Activated naive CD4-positive, alpha-beta T cell (primary cell): ENCODE measurements around the gene GPR39.

Experiments
- DNase-seq, 4 experiments: peaks; one replicate each; lab custom pipeline; 2025; lab: John Stamatoyannopoulos, UW

Gene GPR39

DNA sequence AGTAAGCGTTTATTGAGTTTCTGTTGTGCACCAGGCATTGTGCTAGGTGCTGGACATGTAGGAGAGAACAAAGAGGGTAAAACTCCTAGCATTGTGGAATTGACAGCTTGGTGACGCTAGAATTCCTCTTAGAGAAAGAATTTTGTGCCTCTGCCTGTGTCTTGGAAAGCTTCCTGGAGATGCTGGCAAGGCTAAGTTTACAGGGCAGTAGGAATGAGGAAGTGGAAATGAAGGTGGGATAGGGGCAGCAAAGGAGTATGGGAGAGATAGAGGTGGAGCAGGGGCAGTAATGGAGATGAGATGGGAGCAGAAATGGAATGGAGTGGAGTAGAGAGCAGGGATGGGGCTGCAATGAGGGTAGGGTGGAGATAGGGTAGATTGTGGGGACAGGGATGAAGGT lies 29.8 kb downstream of the GPR39 start:
- no peak for DNase-seq

DNA sequence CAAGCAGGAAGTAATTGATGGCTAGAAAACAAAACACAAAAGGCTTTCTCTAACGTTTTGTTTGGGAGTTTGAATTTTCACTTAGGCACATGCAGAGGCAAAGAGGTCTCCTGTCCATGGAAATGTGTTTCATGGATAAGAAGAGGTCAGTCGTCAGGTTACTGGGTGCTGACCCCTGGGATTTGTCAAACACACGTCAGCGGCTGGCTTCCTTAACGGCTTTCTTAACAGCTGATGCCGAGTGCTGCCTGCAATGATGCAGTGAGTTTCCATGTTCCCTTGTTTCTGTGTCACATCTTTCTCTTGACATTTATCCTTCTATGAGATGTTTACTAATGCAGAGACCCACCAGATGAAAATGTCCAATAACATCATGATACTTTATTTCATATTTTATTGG lies 31.7 kb downstream of the GPR39 start:
- no peak for DNase-seq

DNA sequence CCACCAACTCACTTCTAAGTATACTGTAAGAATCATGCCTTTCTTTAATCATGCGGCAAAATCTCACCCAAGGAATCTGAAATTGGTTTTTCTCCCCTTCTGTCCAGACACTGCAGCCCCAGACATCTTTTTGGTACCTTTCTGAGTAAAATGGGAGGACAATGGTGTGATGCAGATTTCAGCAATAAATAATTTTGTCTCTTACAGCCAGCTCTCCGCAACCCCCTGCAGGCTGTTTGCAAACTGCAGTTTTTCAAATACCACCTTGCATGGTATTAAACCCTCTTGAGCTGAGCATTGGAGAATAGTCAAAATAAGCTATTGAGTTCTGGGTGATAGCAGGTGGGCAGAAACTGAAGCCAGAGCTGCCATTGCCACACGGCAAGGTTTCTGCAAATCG lies 32.2 kb downstream of the GPR39 start:
- DNase-seq, result no peak

DNA sequence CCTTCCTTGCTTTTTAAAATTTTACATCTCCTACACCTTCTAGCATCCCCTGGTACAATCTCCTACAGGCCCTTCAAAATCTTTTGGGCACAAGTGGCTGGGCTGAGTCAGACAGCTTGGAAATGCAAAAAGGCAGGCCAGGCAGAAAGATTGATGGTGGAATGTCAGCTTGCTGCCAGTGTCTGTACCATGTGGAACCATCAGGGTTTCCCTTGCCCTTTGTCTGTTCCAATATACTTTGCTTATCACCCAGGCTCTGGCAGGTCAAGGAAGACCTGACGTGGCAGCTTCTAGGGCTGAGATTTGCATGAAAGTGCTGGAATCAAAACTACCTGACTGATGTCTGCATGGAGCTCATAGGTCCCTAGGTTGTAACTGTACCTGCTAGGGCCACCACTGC lies 33.3 kb downstream of the GPR39 start:
- DNase-seq, result no peak

DNA sequence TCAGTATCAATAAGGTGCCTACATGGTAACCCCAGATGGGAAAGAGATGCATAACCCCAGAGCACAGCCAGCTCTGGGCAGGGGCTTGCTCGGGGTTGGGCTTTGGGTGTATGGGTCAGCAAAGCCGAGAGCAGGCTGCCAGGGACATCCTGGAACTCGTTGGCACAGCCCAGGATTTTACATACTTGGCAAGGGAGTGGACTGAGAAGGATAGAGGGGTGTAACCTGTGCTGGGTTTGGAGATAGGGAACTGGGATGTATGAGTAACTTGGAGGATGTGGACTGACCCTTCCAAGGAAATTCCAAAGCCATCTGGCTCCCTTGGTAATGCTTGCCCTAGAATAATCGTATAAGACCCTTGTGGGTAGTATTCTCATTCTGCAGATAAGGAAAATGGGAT lies 44.2 kb downstream of the GPR39 start:
- no peak for DNase-seq

DNA sequence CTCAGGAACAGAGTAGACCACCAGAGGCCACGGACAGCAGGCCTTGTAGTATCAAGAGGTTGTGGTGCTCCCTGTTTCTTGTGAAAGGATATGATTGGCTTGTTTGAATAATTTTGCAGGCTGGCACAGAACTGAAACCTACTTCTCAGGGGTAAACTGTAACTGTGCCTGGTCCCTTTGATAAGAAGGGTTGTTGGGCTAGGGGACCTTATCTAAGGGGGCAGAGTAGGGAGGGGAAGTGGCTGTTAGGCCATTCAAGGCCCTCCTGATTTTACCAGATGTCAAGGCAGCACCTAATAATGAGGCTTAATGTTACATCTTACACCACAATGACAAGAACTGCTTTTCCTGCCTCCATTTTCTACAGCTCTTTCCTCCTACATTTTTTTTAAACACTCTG lies 45.6 kb downstream of the GPR39 start:
- no peak for DNase-seq

DNA sequence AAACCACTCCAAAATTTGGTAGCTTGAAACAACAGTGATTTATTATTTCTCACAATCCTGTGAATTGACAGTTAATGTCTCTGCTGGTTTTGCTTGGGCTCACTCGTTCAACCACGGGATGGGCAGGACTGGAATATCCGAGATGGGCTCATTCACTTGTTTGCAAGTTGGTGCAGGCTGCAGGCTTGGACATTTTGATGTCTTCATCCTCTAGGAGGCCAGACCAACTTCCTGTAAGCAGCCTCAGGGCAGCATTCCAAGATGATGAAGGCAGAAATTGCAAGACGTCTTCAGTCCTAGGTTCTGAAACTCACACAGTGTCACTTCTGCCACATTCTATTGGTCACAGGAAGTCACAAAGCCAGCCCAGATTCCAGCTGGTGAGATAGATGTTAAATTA lies 47.1 kb downstream of the GPR39 start:
- DNase-seq, result no peak

DNA sequence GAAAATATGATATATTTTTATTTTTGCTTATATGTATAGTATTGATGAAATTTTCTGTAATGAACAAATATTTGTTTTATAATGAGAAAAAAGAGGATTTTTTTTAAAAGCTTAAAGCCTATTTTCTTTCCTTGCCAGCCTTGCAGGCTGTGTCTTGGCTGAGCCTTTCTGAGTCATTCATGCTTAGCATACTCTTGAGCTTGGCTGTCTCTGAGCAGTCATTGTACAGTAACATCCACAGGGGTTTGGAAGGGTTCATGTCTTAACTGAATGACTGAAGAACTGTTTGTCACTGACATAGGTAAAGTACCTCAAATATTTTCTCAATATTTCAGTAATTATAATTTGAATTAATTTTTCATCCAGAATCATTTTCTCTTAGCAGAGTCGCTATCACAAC lies 49.3 kb downstream of the GPR39 start:
- no peak for DNase-seq

DNA sequence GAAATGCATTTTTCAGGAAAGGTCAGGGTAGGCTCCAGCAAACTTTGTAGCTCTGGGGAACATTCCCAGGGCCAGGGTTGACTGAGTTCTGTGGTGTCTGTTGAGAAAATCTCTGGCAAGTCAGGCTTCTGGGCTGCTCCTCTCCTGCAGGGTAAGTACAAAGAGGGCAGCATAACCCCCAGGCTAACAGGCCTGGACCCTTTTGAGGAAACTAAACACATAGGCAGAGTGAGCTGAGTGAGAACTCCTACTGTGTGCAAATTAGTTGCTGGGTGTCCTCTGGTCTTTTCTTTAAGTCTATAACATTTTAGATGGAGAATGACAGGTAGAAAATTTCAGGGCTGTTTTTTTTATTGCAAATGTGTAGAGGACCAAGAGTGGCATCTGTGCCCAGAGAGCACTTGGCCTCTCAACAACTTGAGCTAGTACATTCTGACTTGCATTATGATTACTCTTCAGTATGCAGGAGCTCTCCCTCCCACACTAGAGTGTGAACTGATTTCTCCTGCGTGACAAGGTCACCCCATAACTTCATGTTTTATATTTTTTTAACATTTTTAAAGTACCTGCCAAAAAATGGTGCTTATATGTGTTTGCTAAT lies 49.9 kb downstream of the GPR39 start:
- DNase-seq, result no peak

DNA sequence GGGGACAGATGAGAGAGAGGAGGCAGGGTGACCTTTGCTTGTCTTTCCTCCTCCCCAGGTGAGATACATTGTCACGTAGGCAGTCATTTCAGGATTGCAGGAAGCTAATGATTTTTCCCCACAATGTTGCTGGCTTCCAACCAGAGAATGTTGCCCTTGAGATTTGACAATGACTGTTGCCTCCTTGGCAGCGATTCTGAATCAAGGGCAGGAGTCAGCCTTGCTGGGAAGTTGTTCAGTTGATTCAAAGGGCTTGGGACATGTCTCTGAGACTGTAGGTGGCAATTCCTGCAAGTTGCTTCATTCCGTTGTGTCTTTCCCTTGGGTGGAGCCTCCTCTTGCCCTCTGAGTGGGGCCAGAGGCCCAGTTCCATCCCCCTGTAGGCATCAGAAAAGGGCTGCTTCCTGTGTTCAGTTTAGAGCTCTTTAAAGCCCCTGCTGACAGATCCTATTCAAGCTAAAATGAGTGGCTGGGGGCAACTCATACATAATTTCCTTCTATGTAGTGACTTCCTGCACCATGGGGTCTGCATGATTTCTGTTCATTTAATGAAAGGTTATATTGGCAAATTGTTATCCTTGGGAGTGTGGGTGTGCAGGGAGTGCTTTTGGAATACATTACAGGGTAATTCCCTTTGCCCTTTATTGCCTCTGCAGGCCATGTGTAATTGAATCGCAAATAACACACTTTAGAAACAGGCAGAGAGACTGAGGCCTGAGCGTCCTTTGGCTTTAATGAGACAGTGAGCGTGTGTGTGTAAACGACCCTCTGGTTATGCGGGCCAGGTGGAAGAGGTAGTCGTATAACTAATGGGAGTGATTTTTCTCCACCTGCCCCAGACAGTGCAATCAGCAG lies 52.4 kb downstream of the GPR39 start:
- DNase-seq, result no peak

DNA sequence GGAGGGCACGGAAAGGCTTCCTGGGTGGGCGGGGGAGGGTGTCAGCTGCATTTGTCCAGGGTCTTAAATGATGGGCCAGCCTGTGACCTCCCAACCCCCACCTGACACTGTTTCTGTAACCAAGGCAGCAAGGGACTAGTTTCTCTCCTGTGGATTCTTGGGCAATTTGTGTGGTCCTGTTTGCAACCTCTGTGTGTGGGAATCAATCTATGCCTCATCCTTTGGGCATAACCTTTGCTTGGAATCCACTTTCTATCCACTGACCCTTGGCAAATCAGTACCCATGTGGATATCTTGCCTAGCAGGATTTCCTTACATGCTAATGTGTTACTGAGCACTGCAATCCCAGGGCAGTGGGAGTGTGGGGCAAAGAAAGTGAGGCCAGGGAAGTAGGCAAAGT lies 54.1 kb downstream of the GPR39 start:
- DNase-seq, result no peak

DNA sequence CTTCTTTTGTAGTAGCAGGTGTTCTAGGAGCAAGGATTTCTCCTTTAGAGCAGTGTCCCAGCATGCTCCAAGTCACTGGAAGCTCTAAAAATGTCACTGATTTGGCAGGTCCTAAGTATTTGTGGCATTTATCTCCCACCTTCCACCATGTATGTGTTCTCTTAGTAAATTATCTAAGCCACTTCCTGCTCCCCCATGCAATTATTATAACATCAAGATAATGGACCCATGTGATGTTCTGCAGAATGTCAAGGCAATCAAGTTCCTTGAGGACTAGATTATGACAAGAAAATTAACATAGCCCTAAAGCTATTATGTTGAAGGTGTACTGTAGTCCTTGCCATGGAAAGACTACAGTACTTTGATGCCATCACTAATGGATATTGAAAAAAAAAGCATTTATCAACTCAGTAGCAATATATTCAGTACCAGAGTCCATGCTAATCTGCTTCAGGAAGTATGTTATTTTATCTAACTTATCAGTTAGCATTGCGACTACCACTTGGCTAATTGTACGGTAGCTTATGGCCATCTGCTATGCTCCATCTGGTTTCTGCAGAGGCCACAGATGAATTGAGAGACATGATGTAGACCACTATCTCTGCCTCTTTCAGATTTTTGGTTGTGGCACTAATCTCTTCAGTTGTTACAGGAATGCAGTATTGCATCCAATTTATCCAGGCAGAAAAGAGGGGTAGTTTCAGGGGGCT lies 56.7 kb downstream of the GPR39 start:
- DNase-seq, result no peak

DNA sequence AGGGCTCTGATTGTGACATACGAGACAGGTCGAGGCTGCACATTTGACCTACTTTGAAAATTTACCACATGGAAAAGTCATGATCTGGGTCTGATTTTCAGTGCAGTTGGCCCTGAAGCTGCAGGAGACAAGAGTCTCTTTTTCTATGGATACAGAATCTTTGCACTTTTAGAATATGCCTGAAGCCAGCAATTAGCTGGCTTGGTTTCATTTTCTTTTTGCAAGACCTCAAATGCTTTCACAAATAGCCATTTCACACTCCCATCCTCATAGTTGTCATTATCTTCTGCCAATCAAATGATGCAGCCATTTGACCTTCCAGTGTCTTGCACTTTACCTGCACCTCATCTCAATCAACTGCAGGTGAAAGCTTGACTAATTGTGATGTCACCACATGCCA lies 59.0 kb downstream of the GPR39 start:
- DNase-seq, result no peak

DNA sequence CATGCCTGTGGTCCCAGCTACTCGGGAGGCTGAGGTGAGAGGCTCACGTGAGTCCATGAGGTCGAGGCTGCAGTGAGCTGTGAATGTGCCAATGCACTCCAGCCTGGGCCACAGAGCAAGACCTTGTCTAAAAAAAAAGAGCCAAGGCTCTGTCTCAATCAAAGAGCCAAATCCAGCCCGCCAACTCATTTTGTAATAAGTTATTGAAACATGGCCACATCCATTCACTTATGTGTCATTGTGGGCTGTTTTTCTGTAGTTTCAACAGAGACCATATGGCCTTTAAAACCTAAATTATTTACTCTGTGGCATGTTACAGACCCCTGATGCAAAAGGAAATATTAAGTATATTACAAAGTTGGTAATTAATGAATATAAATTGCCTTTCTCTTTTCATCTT lies 60.8 kb downstream of the GPR39 start:
- DNase-seq, result no peak

DNA sequence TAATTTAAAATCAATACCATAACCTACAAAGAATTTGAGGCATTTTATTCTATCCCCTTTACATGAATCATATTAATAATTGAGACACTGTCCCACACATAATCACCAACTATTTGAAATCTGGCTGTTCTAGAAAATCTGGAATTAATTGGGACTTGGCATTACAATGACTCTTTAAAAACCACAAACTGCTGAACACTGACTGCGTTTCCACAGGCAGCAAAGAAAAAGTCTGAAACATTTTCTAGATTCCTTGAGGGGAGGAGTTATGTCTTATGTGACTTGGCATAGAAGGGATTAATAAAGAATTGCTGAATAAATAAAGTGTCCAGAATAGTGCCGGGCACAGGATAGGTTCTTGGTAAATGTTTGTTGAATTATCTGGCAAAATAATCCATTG lies 61.4 kb downstream of the GPR39 start:
- no peak for DNase-seq

DNA sequence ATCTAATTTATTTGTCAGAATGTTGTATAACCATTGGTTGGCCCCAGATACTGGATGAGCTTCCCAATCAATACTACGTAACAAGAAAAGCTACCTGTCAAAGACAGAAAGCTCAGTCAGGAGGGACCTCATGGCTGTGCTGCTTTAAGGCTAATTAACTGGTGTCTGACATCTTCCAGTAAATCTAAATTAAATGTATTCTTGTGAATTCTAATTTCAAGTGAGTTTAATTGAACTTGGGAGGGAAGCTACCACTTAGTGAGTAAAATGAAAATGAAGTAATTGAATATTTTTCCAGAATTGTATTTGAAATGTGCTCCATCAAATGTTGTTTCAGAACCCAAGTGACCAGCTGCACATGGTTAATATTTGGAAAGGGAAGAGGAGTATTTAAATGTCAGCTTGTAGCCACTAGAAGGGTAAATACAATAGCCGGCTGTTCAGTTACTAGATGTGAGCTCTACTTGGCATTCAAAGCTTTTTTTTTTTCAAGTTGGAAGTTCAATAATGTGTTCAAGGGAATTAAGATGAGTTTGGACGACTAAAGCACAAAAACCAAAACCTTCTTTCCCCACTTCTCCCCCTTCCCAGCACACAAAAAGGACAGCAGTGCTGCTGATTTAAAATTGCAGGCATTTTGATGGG lies 62.0 kb downstream of the GPR39 start:
- DNase-seq, result no peak

DNA sequence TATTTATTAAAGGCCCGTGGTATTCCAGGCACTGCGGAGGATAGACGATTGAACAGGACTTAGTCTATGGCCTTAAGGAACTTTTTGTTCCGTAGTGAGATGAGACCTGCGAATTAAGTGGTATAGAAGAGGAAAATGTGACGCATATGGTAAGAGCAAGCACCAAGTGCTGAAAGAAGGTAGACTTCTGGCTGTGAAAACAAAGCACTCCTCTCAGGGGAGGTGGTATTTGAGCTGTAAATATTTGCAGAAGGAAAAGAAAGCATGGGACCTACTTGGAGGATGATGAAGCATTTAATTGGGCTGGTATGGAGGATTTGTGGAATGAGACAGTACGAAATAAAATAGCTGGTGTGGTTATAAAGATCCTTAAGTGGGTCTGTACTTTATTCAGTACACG lies 62.5 kb downstream of the GPR39 start:
- DNase-seq, result no peak

DNA sequence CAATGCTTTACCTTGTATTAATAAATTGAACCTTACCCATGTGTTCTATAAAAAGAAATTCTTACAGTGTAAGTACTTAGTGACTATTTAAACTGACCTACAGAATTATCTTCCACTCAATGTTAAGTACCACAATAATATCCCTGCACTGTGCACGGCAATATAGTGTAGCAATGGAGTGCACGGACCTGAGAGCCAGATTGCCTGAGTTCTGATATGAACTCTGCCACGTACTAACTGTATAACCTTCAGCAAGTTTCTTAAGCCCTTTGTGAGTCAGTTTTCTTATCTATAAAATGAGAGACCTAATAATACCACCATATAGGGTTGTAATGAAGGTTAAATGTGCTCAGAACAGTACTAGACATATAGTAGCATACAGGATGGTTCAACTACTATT lies 66.2 kb downstream of the GPR39 start:
- no peak for DNase-seq

DNA sequence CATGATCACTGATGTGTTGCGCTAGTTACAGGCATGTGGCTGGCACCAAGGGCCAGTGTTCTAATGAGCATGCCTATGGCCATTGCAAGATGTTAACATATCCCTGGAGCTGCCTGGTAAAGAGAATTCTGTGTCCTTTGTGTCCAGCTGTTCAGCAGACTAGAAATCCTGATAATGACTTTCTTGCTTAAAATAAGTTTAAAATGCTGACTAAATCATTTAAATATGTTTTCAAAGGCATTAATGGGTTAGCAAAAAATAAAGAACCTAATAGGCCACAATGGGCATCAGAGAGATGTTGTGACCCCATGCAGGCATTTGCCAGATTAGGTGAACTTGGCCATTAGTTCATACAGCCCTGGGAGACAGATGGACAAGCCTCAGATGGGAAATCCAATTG lies 67.5 kb downstream of the GPR39 start:
- DNase-seq, result no peak

DNA sequence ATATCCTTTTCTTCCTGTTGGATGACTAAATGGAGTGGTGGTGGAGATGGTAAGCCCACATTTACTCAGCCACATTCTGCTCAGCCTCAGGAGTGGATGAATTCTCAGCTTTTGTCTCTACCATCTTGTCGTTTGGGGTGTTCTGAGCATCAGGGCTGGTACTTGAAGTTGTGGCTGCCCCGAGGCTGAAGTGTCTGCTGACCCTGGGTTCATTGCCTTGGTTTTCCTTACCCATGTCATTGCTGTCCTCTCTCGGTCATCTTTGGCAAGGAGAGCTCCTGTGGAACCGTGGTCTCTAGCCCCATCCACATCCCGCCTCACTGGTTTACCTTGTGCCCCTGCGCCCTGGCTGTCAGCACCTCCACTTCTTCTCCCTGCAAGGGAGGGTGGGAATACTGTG lies 71.9 kb downstream of the GPR39 start:
- DNase-seq, result no peak

DNA sequence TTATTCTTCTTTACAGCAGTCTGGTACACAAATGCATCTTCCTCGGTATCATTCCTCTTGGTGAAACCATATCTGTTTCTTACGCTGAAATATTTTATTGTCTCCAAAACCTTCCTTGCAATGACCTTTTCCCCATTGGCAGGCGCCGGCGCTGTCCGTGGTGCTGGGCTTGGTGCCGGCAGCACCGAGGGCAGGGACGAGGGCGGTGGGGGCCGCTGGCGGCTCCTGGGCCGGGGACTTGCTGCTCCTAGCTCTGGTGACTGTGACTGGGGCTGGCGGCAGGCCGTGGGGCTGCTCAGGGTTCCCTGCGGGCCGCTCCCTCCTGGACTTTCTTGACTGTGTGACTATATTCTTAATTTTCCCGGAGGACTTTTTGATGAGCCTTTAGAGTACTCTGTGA lies 72.5 kb downstream of the GPR39 start:
- DNase-seq, result no peak

DNA sequence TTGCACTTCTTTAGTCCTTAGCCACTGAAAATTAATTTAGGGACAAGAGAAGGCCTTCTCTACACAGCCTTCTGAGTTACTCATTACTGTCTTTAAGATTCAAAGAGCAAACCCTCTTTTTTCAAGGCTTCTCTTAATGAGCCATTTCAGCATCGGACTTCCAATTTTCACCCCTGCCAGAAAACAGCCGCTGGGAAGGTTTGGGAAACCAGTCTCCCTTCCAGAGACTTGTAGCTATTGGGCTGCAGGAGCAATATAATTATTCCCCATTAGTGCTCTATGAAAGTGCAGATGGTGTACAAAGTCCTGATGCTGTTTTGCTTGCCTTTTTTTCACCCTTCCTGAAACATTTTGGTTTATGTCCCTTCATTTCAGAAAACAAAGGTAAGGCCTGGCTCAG lies 79.3 kb downstream of the GPR39 start:
- DNase-seq, result no peak

DNA sequence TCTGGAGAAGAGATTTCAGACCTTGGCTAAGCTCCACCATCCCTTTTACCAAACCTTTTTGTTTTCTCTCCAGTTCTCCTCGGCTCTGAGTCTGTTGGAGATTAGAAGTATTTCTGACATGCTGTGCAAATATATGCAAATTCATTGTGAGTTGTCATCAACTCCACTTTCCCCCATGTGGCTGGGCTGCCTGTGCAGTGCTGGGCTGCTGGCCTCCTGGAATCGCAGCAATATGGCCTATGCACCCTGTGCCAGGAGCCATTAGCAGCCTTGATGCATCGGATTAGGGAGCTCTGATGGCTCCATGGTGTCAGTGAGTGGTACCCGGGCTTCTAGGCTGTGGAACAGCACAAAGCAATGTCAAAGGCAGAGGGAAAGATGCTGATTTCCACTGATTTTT lies 80.0 kb downstream of the GPR39 start:
- no peak for DNase-seq
